Measurements from ENCODE around the gene C2CD2. TPM values are rescaled to one million over a fixed set of nuclear protein-coding genes. Genes with fewer than 3 reads are reported as not detected.

C2CD2 gene
- total and polyA plus RNA-seq, 12 donors = 175 to 439 (median 284) TPM

DNA sequence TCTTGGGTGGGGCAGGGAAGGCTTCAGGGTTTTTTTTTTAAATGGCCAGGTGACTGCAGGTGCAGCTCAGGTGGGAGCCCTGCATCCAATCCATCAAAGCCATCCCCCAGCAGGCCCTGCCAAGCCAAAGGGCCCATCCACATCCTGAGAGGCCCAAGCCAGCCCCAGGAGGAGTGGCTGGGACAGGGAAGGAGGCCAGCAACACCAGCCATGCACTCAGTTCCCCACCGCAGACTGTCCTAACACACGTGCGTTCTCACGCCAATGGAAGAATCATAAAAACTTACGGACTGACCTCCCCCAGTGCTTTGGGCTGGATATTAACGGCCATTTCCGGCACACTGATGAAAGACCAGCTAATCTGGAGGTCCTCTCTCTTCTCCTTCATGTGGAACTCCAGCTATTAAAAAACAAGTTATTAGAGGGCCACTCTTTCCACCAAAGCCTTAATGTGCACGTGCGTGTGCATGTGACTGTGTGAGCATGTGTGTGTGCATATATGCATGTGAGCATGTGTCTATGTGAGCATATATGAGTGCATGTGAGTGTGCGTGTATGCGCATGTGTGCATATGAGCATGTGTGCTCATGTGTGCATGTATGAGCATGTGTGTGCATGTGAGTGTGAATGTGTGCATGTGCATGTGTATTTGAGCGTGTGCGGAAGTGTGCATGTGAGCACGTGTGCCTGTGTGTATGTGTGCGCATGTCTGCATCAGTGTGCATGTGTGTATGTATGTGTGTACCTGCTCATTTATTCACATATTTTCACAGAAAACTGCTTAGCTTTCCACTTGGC lies 35.1 kb downstream of the C2CD2 start:
- TF ChIP-seq, protein P1, sequence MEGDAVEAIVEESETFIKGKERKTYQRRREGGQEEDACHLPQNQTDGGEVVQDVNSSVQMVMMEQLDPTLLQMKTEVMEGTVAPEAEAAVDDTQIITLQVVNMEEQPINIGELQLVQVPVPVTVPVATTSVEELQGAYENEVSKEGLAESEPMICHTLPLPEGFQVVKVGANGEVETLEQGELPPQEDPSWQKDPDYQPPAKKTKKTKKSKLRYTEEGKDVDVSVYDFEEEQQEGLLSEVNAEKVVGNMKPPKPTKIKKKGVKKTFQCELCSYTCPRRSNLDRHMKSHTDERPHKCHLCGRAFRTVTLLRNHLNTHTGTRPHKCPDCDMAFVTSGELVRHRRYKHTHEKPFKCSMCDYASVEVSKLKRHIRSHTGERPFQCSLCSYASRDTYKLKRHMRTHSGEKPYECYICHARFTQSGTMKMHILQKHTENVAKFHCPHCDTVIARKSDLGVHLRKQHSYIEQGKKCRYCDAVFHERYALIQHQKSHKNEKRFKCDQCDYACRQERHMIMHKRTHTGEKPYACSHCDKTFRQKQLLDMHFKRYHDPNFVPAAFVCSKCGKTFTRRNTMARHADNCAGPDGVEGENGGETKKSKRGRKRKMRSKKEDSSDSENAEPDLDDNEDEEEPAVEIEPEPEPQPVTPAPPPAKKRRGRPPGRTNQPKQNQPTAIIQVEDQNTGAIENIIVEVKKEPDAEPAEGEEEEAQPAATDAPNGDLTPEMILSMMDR (IDR thresholded peaks at IDR 0.05) = no peak
- no peak for TF ChIP-seq POLR2A (IDR thresholded peaks at IDR 0.05)
- Histone ChIP-seq H3K36me3 (replicated peaks in 1 of 2) (peaks cover 0 to 66% of the 10 kb centered on the region in 2 donors), H3K9me3 (replicated peaks in 1 of 3) (no peaks in the 10 kb centered on the region), H3K4me3 (no peak overlapping the region), H3K27ac (peak overlapping the region in 3 of 5 donors; percentile 33 to 93 (median 84)), H3K4me1 (replicated peaks in 1 of 2) (peaks cover 30 to 37% of the 10 kb centered on the region in 2 donors), H3K27me3 (no peaks in the 10 kb centered on the region)
- intact Hi-C loops (cut with DNase I) = no loop called here
- 80 to 90% (median 87%) methylated on average over 14 to 15 of the region's 15 CpGs for WGBS, 4 donors
- peak in 1 of 7 donors; percentile 14 for DNase-seq

DNA sequence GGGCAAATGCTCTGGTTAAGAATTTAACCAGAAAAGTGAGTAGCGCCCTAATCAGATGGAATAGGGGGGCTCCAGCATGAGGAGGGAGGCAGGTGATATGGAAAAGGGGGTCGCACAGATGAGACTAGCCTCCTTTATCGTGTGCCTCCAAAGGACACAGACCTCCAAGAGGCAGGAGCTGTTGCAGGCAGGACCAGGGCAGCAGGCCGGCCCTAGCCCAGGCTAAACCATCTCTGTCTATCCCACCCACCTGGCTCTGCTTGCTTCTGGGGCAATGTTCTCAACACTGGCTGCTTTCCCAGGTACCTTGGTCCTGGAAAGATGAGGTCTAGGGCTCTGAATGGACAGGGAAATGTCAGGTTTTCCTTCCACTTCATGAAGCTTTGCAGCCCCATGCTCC lies 36.3 kb downstream of the C2CD2 start:
- Histone ChIP-seq H3K4me3 (no peak overlapping the region), H3K27ac (peak overlapping the region in 2 of 5 donors; percentile 47 to 61), H3K4me1 (replicated peaks in 1 of 2) (peaks cover 18 to 25% of the 10 kb centered on the region in 2 donors), H3K9me3 (replicated peaks in 1 of 3) (no peaks in the 10 kb centered on the region), H3K27me3 (no peaks in the 10 kb centered on the region), H3K36me3 (replicated peaks in 1 of 2) (peaks cover 0 to 78% of the 10 kb centered on the region in 2 donors)
- 83 to 96% (median 88%) methylated on average over 4 of the region's 4 CpGs for WGBS, 4 donors
- DNase-seq = peak in 1 of 7 donors; percentile 14
- TF ChIP-seq, protein P1 (IDR thresholded peaks at IDR 0.05) = no peak
- TF ChIP-seq POLR2A (IDR thresholded peaks at IDR 0.05) = no peak
- intact Hi-C loops (cut with DNase I) = no loop called here

GRCh38 chr21:41916888-41917433 lies 36.9 kb downstream of the C2CD2 start:
- Histone ChIP-seq H3K9me3 (replicated peaks in 1 of 3) (no peaks in the 10 kb centered on the region), H3K27ac (peak overlapping the region in 3 of 5 donors; percentile 17 to 75 (median 47)), H3K36me3 (replicated peaks in 1 of 2) (peaks cover 0 to 84% of the 10 kb centered on the region in 2 donors), H3K4me1 (replicated peaks in 1 of 2) (peaks cover 12 to 19% of the 10 kb centered on the region in 2 donors), H3K27me3 (no peaks in the 10 kb centered on the region), H3K4me3 (no peak overlapping the region)
- 51 to 81% (median 74%) methylated on average over 3 of the region's 3 CpGs for WGBS, 4 donors
- intact Hi-C loops (cut with DNase I) = no loop called here
- no peak for TF ChIP-seq POLR2A (IDR thresholded peaks at IDR 0.05)
- TF ChIP-seq, protein P1 (IDR thresholded peaks at IDR 0.05) = no peak
- peak in 1 of 7 donors; percentile 15 for DNase-seq

- 72 to 90% (median 87%) methylated on average over 4 to 6 of the region's 6 CpGs for WGBS, 4 donors
- peak overlapping the region in 1 of 5 donors; percentile 58 for H3K27ac ChIP-seq
Observed at GRCh38 chr21:41914965-41915364, 38.9 kb downstream of the C2CD2 start.

More at GRCh38 chr21:41914965-41915364, 38.9 kb downstream of the C2CD2 start:
- no peak for TF ChIP-seq POLR2A (IDR thresholded peaks at IDR 0.05)
- TF ChIP-seq, protein P1 (IDR thresholded peaks at IDR 0.05) = no peak
- Histone ChIP-seq H3K27me3 (no peaks in the 10 kb centered on the region), H3K4me1 (replicated peaks in 1 of 2) (no peaks in the 10 kb centered on the region), H3K36me3 (replicated peaks in 1 of 2) (peaks cover 0 to 98% of the 10 kb centered on the region in 2 donors), H3K4me3 (no peak overlapping the region), H3K9me3 (replicated peaks in 1 of 3) (no peaks in the 10 kb centered on the region)
- intact Hi-C loops (cut with DNase I) = no loop called here
- peak in 1 of 7 donors; percentile 14 for DNase-seq

Measured in adrenal gland (tissue), 12 donors.